HepG2 (cell line): ENCODE data around the gene FOXG1. TPM values are rescaled to one million over a fixed set of nuclear protein-coding genes. Genes with fewer than 3 reads are reported as not detected.

Source experiments
- GATAD2A ChIP-seq: IDR thresholded peaks from 2 replicates; pipeline ENCODE4 v1.6.1; 2016
- HNF4A ChIP-seq: sonication (generic); formaldehyde crosslinking; IDR thresholded peaks from 2 replicates; pipeline ENCODE4 v1.4.0; 2020; ENCODE audit warnings: missing genetic modification reagents
- HOXA3 ChIP-seq: sonication (generic); formaldehyde crosslinking; IDR thresholded peaks from 2 replicates; pipeline ENCODE4 v1.5.0; 2020; ENCODE audit warnings: missing genetic modification reagents
- KDM4B ChIP-seq: sonication (generic); formaldehyde crosslinking; IDR thresholded peaks from 2 replicates; pipeline ENCODE4 v1.4.0; 2020; ENCODE audit warnings: missing genetic modification reagents
- MED1 ChIP-seq: sonication (generic); formaldehyde crosslinking; IDR thresholded peaks from 2 replicates; pipeline ENCODE4 v1.4.0; 2020; ENCODE audit warnings: missing genetic modification reagents
- MXD4 ChIP-seq: IDR thresholded peaks from 2 replicates; pipeline ENCODE4 v1.6.1; 2016; ENCODE audit warnings: mild to moderate bottlenecking, missing biosample characterization, missing genetic modification reagents
- PRDM4 ChIP-seq: sonication (generic); formaldehyde crosslinking; IDR thresholded peaks from 2 replicates; pipeline ENCODE4 v1.9.0; 2021; ENCODE audit warnings: missing genetic modification reagents, borderline replicate concordance
- RNF2 ChIP-seq: fragments of 450-650 bp; conservative IDR thresholded peaks from 2 replicates; pipeline ENCODE4 v1.6.1; 2016; ENCODE audit warnings: low read depth
- RXRA ChIP-seq: sonication (generic); formaldehyde crosslinking; IDR thresholded peaks from 2 replicates; pipeline ENCODE4 v1.5.1; 2020; ENCODE audit warnings: missing genetic modification reagents
- THYN1 ChIP-seq: sonication (generic); formaldehyde crosslinking; IDR thresholded peaks from 2 replicates; pipeline ENCODE4 v1.8.1; 2023; ENCODE audit warnings: low read depth, mild to moderate bottlenecking, moderate library complexity, missing genetic modification reagents, borderline replicate concordance
- XRCC5 ChIP-seq: fragments of 200-400 bp; formaldehyde crosslinking; optimal IDR thresholded peaks from 2 replicates; pipeline ENCODE3; 2017; ENCODE audit warnings: mild to moderate bottlenecking, low read length
- ZBTB33 ChIP-seq: sonication (generic); formaldehyde crosslinking; IDR thresholded peaks from 2 replicates; pipeline ENCODE4 v1.4.0; 2020; ENCODE audit warnings: missing genetic modification reagents
- ZFP36L2 ChIP-seq: sonication (generic); formaldehyde crosslinking; IDR thresholded peaks from 2 replicates; pipeline ENCODE4 v1.4.0; 2020; ENCODE audit warnings: missing genetic modification reagents
- ZGPAT ChIP-seq: IDR thresholded peaks from 2 replicates; pipeline ENCODE4 v1.6.1; 2016; ENCODE audit warnings: mild to moderate bottlenecking
- ZNF33A ChIP-seq: sonication (generic); formaldehyde crosslinking; IDR thresholded peaks from 2 replicates; pipeline ENCODE4 v1.5.1; 2020; ENCODE audit warnings: missing genetic modification reagents, mild to moderate bottlenecking, moderate library complexity, borderline replicate concordance
- ZNF446 ChIP-seq: sonication (generic); formaldehyde crosslinking; IDR thresholded peaks from 2 replicates; pipeline ENCODE4 v1.5.0; 2020; ENCODE audit warnings: mild to moderate bottlenecking, missing genetic modification reagents
- ZNF550 ChIP-seq: sonication (generic); formaldehyde crosslinking; IDR thresholded peaks from 2 replicates; pipeline ENCODE4 v1.4.0; 2020; ENCODE audit warnings: mild to moderate bottlenecking, missing genetic modification reagents, borderline replicate concordance
- polyA plus RNA-seq, 8 experiments: library from polyadenylated mRNA; depleted of rRNA in 3 of 8; stranded (reverse) in 7 of 8; unstranded in 1 of 8; fragments of >200 nt; fragmentation: Illumina TruSeq in 4 of 8; extraction: Trizol in 4 of 8; gene quantifications; 2 replicates each; pipeline versions ENCODE4 v1.2.1 to v1.2.3, GENCODE V29; 2011 to 2016; ENCODE audit warnings: low read depth in 4 of 8, missing spikeins in 1 of 8, mixed read lengths in 1 of 8; ENCODE audit not compliant: insufficient read depth in 1 of 8
- total RNA-seq, 5 experiments: library from RNA; depleted of rRNA; stranded (reverse); fragments of >200 nt; fragmentation: Illumina TruSeq; extraction: Trizol; gene quantifications; 2 replicates each; pipeline ENCODE4 v1.2.3, GENCODE V29; 2016; ENCODE audit warnings: low read depth in 1 of 5
- TF ChIP-seq, protein P1 (sequence below): IDR thresholded peaks from 2 replicates; pipeline ENCODE4 v1.6.1; 2018; ENCODE audit warnings: missing genetic modification reagents, mild to moderate bottlenecking, missing compliant biosample characterization
- TF ChIP-seq, protein P2 (sequence below): IDR thresholded peaks from 2 replicates; pipeline ENCODE4 v1.4.0; 2020; ENCODE audit warnings: mild to moderate bottlenecking, missing genetic modification reagents

FOXG1 gene
- total and polyA plus RNA-seq, 2 of the 13 experiments (the other 11 are each of a cell fraction or from before 2014, with no cell fraction given), result not detected

- TF ChIP-seq ZBTB33 (CRISPR knock-in tag), result peak; percentile 14; the same call in 1 of the 2 replicates
- TF ChIP-seq, protein P1, sequence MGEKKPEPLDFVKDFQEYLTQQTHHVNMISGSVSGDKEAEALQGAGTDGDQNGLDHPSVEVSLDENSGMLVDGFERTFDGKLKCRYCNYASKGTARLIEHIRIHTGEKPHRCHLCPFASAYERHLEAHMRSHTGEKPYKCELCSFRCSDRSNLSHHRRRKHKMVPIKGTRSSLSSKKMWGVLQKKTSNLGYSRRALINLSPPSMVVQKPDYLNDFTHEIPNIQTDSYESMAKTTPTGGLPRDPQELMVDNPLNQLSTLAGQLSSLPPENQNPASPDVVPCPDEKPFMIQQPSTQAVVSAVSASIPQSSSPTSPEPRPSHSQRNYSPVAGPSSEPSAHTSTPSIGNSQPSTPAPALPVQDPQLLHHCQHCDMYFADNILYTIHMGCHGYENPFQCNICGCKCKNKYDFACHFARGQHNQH, result peak; percentile 56; the same call in 1 of the 2 replicates
- TF ChIP-seq ZGPAT (CRISPR knock-in tag), result 0 out of 2 replicates have a peak, but pooled peaks have one; percentile 33
- TF ChIP-seq, protein P2, sequence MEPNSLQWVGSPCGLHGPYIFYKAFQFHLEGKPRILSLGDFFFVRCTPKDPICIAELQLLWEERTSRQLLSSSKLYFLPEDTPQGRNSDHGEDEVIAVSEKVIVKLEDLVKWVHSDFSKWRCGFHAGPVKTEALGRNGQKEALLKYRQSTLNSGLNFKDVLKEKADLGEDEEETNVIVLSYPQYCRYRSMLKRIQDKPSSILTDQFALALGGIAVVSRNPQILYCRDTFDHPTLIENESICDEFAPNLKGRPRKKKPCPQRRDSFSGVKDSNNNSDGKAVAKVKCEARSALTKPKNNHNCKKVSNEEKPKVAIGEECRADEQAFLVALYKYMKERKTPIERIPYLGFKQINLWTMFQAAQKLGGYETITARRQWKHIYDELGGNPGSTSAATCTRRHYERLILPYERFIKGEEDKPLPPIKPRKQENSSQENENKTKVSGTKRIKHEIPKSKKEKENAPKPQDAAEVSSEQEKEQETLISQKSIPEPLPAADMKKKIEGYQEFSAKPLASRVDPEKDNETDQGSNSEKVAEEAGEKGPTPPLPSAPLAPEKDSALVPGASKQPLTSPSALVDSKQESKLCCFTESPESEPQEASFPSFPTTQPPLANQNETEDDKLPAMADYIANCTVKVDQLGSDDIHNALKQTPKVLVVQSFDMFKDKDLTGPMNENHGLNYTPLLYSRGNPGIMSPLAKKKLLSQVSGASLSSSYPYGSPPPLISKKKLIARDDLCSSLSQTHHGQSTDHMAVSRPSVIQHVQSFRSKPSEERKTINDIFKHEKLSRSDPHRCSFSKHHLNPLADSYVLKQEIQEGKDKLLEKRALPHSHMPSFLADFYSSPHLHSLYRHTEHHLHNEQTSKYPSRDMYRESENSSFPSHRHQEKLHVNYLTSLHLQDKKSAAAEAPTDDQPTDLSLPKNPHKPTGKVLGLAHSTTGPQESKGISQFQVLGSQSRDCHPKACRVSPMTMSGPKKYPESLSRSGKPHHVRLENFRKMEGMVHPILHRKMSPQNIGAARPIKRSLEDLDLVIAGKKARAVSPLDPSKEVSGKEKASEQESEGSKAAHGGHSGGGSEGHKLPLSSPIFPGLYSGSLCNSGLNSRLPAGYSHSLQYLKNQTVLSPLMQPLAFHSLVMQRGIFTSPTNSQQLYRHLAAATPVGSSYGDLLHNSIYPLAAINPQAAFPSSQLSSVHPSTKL (CRISPR knock-in tag), result peak; percentile 53; the same call in 1 of the 2 replicates
- TF ChIP-seq HNF4A (CRISPR knock-in tag), result peak; percentile 59
- TF ChIP-seq THYN1 (CRISPR knock-in tag), result 0 out of 2 replicates have a peak, but pooled peaks have one; percentile 54
- TF ChIP-seq HOXA3 (CRISPR knock-in tag), result peak; percentile 41; the same call in 1 of the 2 replicates
- 0 out of 2 replicates have a peak, but pooled peaks have one; percentile 24 for TF ChIP-seq KDM4B (CRISPR knock-in tag)
- 0 out of 2 replicates have a peak, but pooled peaks have one; percentile 60 for TF ChIP-seq MXD4 (CRISPR knock-in tag)
- no peak for TF ChIP-seq MED1 (CRISPR knock-in tag)
- no peak for TF ChIP-seq ZFP36L2
- no peak for TF ChIP-seq ZNF33A (CRISPR knock-in tag)
- peak; percentile 89 for TF ChIP-seq XRCC5
- TF ChIP-seq RXRA, result no peak
- TF ChIP-seq ZNF446, result no peak
- no peak for TF ChIP-seq PRDM4
- 0 out of 2 replicates have a peak, but pooled peaks have one; percentile 20 for TF ChIP-seq RNF2
- TF ChIP-seq ZNF550 (CRISPR knock-in tag), result no peak
- TF ChIP-seq GATAD2A (CRISPR knock-in tag), result peak; percentile 38; the same call in 1 of the 2 replicates
Observed at GRCh38 chr14:28756884-28757570, 9.6 kb upstream of the FOXG1 start (continued).
